GM06990 (cell line): ENCODE data around the gene QKI.

Experiments used
- DNase-seq: peaks from one replicate; pipeline ENCODE4 v3.0.0-alpha.2; 2011; ENCODE audit not compliant: insufficient read length; ENCODE audit errors: extremely low read depth
- H3K27me3 ChIP-seq: replicated peaks from 2 replicates; pipeline ENCODE4 v1.6.0; 2011; ENCODE audit warnings: low read length; ENCODE audit not compliant: control insufficient read depth, insufficient read depth
- H3K36me3 ChIP-seq: 2 replicates; pipeline ENCODE4 v1.5.1; 2011; ENCODE audit warnings: low read length; ENCODE audit not compliant: control insufficient read depth, insufficient read depth
- H3K4me3 ChIP-seq: replicated peaks from 2 replicates; pipeline ENCODE4 v1.5.1; 2011; ENCODE audit warnings: low read depth, mild to moderate bottlenecking, control low read depth, low read length
- TF ChIP-seq, protein P1 (sequence below): IDR thresholded peaks from 2 replicates; pipeline ENCODE4 v1.5.1; 2011; ENCODE audit warnings: low read length, control low read depth, mild to moderate bottlenecking, inconsistent platforms; ENCODE audit not compliant: insufficient read depth, poor library complexity, severe bottlenecking

Gene QKI

DNA sequence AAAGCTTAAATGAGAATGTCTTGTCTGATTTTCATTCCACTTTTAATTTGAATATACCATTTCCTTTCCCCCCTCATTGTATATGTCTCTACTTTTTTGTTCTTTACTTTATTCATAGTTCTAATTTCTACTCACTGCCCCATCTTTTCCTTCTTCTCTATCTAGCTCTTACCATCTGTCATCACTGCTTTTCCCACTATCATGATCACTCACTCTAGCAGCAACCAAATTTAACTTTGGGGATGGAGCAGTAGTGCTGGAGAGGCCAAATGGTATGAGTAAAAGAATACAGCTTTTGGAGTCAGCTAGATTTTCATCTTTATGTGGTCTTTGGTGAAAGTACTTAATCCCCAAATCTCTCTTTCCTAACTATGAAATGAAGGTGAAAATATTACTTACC lies 25.5 kb downstream of the QKI start:
- Histone ChIP-seq H3K4me3 (no peak overlapping the region), H3K27me3 (no peaks in the 10 kb centered on the region), H3K36me3 (no peaks in the 10 kb centered on the region)
- TF ChIP-seq, protein P1, sequence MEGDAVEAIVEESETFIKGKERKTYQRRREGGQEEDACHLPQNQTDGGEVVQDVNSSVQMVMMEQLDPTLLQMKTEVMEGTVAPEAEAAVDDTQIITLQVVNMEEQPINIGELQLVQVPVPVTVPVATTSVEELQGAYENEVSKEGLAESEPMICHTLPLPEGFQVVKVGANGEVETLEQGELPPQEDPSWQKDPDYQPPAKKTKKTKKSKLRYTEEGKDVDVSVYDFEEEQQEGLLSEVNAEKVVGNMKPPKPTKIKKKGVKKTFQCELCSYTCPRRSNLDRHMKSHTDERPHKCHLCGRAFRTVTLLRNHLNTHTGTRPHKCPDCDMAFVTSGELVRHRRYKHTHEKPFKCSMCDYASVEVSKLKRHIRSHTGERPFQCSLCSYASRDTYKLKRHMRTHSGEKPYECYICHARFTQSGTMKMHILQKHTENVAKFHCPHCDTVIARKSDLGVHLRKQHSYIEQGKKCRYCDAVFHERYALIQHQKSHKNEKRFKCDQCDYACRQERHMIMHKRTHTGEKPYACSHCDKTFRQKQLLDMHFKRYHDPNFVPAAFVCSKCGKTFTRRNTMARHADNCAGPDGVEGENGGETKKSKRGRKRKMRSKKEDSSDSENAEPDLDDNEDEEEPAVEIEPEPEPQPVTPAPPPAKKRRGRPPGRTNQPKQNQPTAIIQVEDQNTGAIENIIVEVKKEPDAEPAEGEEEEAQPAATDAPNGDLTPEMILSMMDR, result no peak
- DNase-seq, result no peak

GRCh38 chr6:163442336-163442735 lies 27.8 kb downstream of the QKI start:
- TF ChIP-seq, protein P1, result no peak
- Histone ChIP-seq H3K4me3 (no peak overlapping the region), H3K27me3 (no peaks in the 10 kb centered on the region), H3K36me3 (no peaks in the 10 kb centered on the region)
- no peak for DNase-seq

GRCh38 chr6:163444077-163444476 lies 29.6 kb downstream of the QKI start:
- no peaks in the 10 kb centered on the region for H3K36me3 ChIP-seq
- H3K27me3 ChIP-seq, result no peaks in the 10 kb centered on the region
- TF ChIP-seq, protein P1, result no peak
- no peak overlapping the region for H3K4me3 ChIP-seq
- DNase-seq, result no peak

GRCh38 chr6:163446549-163446948 lies 32.0 kb downstream of the QKI start:
- TF ChIP-seq, protein P1, result no peak
- no peaks in the 10 kb centered on the region for H3K27me3 ChIP-seq
- no peak for DNase-seq
- no peaks in the 10 kb centered on the region for H3K36me3 ChIP-seq
- H3K4me3 ChIP-seq, result no peak overlapping the region

DNA sequence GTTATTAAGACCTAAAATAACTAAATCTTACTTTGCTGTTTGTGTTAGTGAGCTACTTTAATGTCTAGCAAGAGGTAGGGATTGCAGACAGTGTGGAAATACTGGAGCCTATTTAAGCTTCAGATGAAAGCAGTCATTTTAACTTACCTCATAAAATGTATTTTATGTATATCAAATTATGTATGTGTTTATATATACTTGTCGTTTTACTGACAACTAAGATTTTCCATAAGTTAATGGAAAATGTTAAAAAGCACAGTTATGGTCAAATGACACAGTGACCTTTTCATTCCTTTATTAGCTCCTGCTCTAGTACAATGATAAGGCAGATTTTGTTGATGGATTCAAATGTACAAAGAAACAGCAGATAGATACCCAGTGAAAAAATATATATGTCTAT lies 34.6 kb downstream of the QKI start:
- H3K4me3 ChIP-seq, result no peak overlapping the region
- TF ChIP-seq, protein P1, result no peak
- H3K27me3 ChIP-seq, result no peaks in the 10 kb centered on the region
- H3K36me3 ChIP-seq, result no peaks in the 10 kb centered on the region
- no peak for DNase-seq

DNA sequence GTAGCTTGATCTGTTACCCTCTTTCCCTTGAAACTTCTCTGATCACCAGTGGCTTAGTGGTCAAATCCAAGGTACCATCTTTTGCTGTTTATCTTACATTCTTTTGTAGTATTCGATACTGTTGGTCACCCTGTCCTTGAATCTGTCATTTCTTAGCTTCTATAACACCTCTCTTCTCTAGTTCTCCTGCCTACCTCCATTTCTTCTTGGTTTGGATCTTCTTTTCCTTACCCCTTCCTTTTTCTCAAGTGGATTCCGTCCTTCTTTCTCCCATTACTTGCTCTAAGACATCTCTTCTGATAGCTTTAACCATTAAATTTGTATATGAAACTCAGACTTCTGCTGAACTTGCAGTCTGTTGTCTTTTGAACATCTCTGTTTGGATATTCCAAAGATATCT lies 39.9 kb downstream of the QKI start:
- TF ChIP-seq, protein P1, result no peak
- no peak overlapping the region for H3K4me3 ChIP-seq
- DNase-seq, result no peak
- H3K36me3 ChIP-seq, result peaks cover 2% of the 10 kb centered on the region; the same call in 1 of the 2 replicates
- no peaks in the 10 kb centered on the region for H3K27me3 ChIP-seq
